Karpas-422 (cell line): ENCODE data around the gene TEX261. TPM values are rescaled to one million over a fixed set of nuclear protein-coding genes. Genes with fewer than 3 reads are reported as not detected.
A peak's percentile ranks its signal among the peaks of the same experiment; 100 is the strongest.

Experiments
- DNase-seq: peaks from one replicate; pipeline ENCODE4 v3.0.0-alpha.2; 2015
- H2AFZ ChIP-seq: fragments of 200-600 bp; sonication (generic); 2 replicates; pipeline ENCODE4 v1.6.1; 2014; ENCODE audit warnings: antibody characterized with exemption, low read length, mixed read lengths
- H3K27ac ChIP-seq: fragments of 200-600 bp; sonication (generic); 2 replicates; pipeline ENCODE4 v1.5.1; 2014; ENCODE audit warnings: mild to moderate bottlenecking, low read length, moderate library complexity
- H3K27me3 ChIP-seq: fragments of 200-600 bp; sonication (generic); 2 replicates; pipeline ENCODE4 v1.6.1; 2014; ENCODE audit warnings: low read length, mixed read lengths
- H3K36me3 ChIP-seq: fragments of 200-600 bp; sonication (generic); 2 replicates; pipeline ENCODE4 v1.6.1; 2014; ENCODE audit warnings: low read length, mixed read lengths; ENCODE audit not compliant: insufficient read depth
- H3K4me1 ChIP-seq: fragments of 200-600 bp; sonication (generic); 2 replicates; pipeline ENCODE4 v1.6.1; 2014; ENCODE audit warnings: mild to moderate bottlenecking, low read length, mixed read lengths
- H3K4me2 ChIP-seq: fragments of 200-600 bp; sonication (generic); 2 replicates; pipeline ENCODE4 v1.6.1; 2014; ENCODE audit warnings: low read length, low read depth, mild to moderate bottlenecking; ENCODE audit not compliant: poor library complexity, severe bottlenecking
- H3K4me3 ChIP-seq: fragments of 200-600 bp; sonication (generic); 2 replicates; pipeline ENCODE4 v1.5.1; 2014; ENCODE audit warnings: mild to moderate bottlenecking, antibody characterized with exemption, low read length, mixed read lengths
- H3K79me2 ChIP-seq: fragments of 200-600 bp; sonication (generic); 2 replicates; pipeline ENCODE4 v1.6.1; 2014; ENCODE audit warnings: mild to moderate bottlenecking, low read length, mixed read lengths
- H3K9ac ChIP-seq: fragments of 200-600 bp; sonication (generic); 2 replicates; pipeline ENCODE4 v1.6.0; 2014; ENCODE audit warnings: low read length
- H3K9me2 ChIP-seq: fragments of 200-600 bp; sonication (generic), shearing (Covaris generic); replicated peaks from 2 replicates; pipeline ENCODE4 v1.6.0; 2014; ENCODE audit warnings: mild to moderate bottlenecking, low read length, moderate library complexity; ENCODE audit not compliant: insufficient read depth
- H3K9me3 ChIP-seq: fragments of 300-700, 200-600 bp; sonication (generic); 2 replicates; pipeline ENCODE4 v1.6.1; 2014; ENCODE audit warnings: low read length, mixed read lengths
- H4K20me1 ChIP-seq: fragments of 200-600 bp; sonication (generic); 2 replicates; pipeline ENCODE4 v1.6.1; 2014; ENCODE audit warnings: mild to moderate bottlenecking, antibody characterized with exemption, low read length, low read depth; ENCODE audit not compliant: insufficient read depth
- total RNA-seq: library from RNA; depleted of rRNA; stranded (reverse); fragments of >200 nt; shearing (Covaris generic); gene quantifications from 2 replicates; pipeline ENCODE4 v1.2.3, GENCODE V29; 2014; ENCODE audit warnings: low replicate concordance

Gene TEX261
- total RNA-seq, 1 experiment from 2014 or later: 69.2 TPM

DNA sequence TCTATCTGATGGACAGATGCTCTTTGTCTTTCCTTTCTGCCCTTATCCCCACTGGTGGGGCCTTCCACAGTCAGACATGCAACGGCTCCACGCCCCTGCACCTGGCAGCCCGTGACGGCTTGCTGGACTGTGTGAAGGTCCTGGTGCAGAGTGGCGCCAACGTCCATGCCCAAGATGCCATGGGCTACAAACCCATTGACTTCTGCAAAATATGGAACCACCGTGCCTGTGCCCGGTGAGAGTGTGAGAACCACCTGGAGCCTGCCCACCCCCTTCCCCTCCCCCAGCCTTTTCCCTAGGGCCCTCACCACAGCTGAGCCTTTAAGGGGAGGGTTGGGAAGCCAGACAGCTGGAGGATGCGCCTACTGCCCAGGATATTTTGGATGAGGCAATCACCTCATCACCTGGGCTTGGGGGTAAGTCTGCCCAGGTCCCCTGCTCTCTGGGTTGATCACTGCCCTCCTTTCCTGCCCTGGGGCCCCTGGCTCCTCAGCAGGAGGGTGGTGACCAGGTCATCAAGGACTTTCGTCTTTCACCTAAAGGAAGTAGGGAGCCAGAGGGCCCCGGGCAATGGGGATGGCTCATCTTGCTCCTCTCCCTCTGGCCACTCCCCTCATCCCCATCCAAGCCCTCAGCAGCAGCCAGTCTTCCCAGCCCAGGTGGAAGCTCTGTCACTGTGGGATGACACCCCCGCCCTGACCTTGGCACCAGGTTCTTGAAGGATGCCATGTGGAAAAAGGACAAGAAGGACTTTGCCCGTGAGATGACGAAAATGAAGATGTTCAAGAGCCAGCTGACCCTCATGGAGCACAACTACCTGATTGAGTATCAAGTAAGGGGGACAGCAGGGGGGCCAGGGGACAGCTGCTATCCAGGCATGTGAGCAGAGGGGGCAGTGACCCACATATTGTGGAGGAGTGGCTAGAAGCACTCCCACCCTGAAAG lies 12.5 kb downstream of the TEX261 start:
- Histone ChIP-seq H2AFZ (no peak overlapping the region), H3K79me2 (no peaks in the 10 kb centered on the region), H3K27ac (no peak overlapping the region), H3K36me3 (peaks cover 16% of the 10 kb centered on the region), H3K4me2 (no peak overlapping the region), H3K27me3 (no peaks in the 10 kb centered on the region), H3K4me1 (peaks cover 17% of the 10 kb centered on the region), H3K9me2 (no peaks in the 10 kb centered on the region), H3K4me3 (no peak overlapping the region), H3K9me3 (no peaks in the 10 kb centered on the region), H4K20me1 (no peaks in the 10 kb centered on the region), H3K9ac (no peak overlapping the region)
- DNase-seq: no peak

DNA sequence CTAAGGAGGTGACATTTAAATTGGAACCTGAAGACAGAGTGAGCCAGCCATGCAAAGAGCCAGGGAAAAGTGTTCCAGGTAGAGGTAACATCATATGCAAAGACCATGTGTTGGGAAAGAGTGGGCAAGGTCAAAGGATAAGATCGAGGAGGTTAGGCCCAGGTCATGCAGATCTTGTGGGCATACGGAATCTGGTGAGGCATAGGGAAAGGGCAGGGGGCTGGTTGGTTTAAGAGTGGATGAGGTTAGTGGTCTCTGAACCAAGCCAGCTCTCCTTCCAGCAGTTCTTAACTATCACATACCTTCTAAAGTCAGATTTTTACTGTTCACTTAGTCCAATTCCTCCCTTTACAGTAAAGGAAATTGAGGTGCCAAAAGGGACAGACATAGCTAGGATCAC lies 13.3 kb downstream of the TEX261 start:
- Histone ChIP-seq H3K9me3 (no peaks in the 10 kb centered on the region), H3K4me2 (no peak overlapping the region), H3K27ac (no peak overlapping the region), H3K27me3 (no peaks in the 10 kb centered on the region), H3K9me2 (no peaks in the 10 kb centered on the region), H2AFZ (no peak overlapping the region), H3K36me3 (peaks cover 11% of the 10 kb centered on the region), H3K79me2 (no peaks in the 10 kb centered on the region), H4K20me1 (no peaks in the 10 kb centered on the region), H3K4me1 (peaks cover 17% of the 10 kb centered on the region), H3K4me3 (no peak overlapping the region), H3K9ac (no peak overlapping the region)
- DNase-seq: no peak

DNA sequence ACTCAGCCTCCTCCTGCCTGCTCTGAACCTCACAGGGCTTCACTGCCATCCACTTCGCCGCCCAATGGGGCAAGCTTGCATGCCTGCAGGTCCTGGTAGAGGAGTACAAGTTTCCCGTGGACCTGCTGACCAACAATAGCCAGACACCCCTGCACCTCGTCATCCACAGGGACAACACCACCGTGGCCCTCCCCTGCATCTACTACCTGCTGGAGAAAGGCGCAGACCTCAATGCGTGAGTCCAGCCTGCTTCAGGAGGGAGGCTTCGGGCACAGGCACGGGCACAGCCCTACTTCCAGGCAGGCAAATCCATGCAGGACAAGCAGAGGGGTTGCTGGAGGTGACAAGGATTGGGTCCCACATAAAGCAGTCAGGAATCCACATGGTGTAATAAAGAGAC lies 15.0 kb downstream of the TEX261 start:
- no peaks in the 10 kb centered on the region for H3K79me2 ChIP-seq
- H3K27me3 ChIP-seq: no peaks in the 10 kb centered on the region
- H3K27ac ChIP-seq: no peak overlapping the region
- no peak overlapping the region for H3K4me3 ChIP-seq
- DNase-seq: no peak
- H4K20me1 ChIP-seq: no peaks in the 10 kb centered on the region
- no peaks in the 10 kb centered on the region for H3K9me2 ChIP-seq
- no peak overlapping the region for H2AFZ ChIP-seq
- H3K4me2 ChIP-seq: no peak overlapping the region
- peaks cover 13% of the 10 kb centered on the region for H3K4me1 ChIP-seq
- no peaks in the 10 kb centered on the region for H3K9me3 ChIP-seq
- no peak overlapping the region for H3K9ac ChIP-seq
- no peaks in the 10 kb centered on the region for H3K36me3 ChIP-seq

DNA sequence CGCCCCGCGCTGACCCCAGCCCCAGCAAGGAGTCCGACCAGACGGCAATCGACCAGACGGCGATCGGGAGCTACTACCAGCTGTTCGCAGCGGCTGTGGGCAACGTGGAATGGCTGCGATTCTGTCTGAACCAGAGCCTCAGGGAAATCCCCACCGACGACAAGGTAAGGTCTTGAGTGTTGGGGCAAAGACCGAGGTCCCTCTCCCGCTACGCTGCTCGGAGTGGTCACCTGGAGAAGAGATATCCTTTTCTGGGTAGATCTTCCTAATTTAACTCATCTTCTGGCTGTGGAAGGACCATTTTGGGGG lies 15.5 kb downstream of the TEX261 start:
- H3K4me1 ChIP-seq: peaks cover 11% of the 10 kb centered on the region
- no peaks in the 10 kb centered on the region for H3K9me2 ChIP-seq
- H3K4me2 ChIP-seq: no peak overlapping the region
- H3K4me3 ChIP-seq: no peak overlapping the region
- no peak overlapping the region for H2AFZ ChIP-seq
- no peaks in the 10 kb centered on the region for H3K27me3 ChIP-seq
- no peaks in the 10 kb centered on the region for H3K9me3 ChIP-seq
- no peaks in the 10 kb centered on the region for H4K20me1 ChIP-seq
- no peaks in the 10 kb centered on the region for H3K79me2 ChIP-seq
- no peak for DNase-seq
- H3K36me3 ChIP-seq: no peaks in the 10 kb centered on the region
- H3K9ac ChIP-seq: no peak overlapping the region
- no peak overlapping the region for H3K27ac ChIP-seq

DNA sequence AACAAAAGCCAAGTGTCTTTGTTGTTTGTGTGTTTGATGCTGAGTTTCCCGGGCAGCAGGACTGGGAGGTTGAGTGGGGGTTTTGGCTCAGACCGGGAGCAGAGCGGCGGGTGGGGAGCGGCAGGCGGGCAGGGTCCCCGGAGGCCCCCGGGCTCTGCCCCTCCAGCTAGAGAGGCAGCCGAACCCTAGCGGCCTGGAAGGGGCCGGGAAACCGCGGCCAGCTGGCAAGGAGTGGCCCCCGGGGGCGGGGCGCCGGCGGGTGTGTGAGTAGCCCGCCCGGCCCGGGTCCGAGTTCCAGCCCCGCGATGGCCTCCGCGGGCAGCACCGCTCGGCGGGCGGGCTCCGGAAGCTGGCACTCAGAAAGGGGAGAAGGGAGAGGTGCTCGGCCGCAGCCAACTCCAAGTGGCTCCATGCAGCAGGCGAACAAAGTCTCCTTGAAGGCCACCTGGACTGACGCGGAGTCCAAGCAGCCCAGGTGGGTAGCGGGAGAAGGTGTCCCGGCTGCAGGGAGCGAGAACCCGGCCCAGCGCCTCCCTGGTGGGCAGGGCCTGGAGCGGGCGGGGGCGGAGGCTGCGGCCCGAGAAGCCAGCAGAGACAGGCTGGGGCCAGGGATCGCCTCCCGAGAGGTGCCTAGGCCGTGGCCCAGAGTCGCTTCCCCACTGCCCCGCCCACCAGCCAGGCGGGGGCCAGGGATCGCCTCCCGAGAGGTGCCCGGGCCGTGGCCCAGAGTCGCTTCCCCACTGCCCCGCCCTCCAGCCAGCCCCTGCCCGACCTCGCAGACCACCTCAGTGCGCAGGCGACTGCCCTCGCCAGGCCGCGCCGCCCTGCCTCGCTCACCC lies 16.1 kb downstream of the TEX261 start, which contains the start of gene ANKRD53:
TSS of gene ANKRD53 (plus strand) at position 290 of the 839 bp plus-strand sequence. CDS start at position 306, 16 bp downstream.
- peaks cover 11% of the 10 kb centered on the region for H3K4me1 ChIP-seq
- peak within 1 kb of the TSS; percentile 66 for H3K4me3 ChIP-seq
- no peaks in the 10 kb centered on the region for H3K9me3 ChIP-seq
- H3K36me3 ChIP-seq: no peaks in the 10 kb centered on the region
- peak within 1 kb of the TSS; percentile 96 for H2AFZ ChIP-seq
- H4K20me1 ChIP-seq: no peaks in the 10 kb centered on the region
- peak within 1 kb of the TSS; percentile 74 for H3K4me2 ChIP-seq
- H3K9ac ChIP-seq: peak within 1 kb of the TSS; percentile 61
- no peaks in the 10 kb centered on the region for H3K9me2 ChIP-seq
- H3K79me2 ChIP-seq: no peaks in the 10 kb centered on the region
- no peaks in the 10 kb centered on the region for H3K27me3 ChIP-seq
- H3K27ac ChIP-seq: no peak within 1 kb of the TSS
- no peak for DNase-seq

DNA sequence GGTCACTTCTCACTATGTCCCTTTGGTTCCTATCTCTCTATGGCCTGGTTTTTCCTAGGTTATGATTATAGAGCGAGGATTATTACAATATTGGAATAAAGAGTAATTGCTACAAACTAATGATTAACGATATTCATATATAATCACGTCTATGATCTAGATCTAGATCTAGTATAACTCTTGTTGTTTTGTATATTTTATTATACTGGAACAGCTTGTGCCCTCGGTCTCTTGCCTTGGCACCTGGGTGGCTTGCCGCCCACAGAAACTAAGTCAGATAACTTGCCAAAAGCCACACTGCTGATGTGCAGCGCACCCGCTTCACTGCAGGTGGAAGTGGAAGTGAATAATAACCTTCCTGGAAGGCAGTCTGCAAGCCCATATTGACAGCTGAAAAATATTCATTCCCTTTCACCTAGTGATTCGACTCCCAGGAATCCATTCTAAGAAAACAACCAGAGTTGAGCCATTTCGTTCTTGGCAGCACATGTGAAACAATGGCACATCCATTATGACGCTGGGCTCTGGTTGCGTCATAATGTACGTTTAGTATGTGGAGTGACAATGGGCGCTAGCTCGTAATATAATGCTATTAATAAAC lies 17.0 kb downstream of the TEX261 start:
- DNase-seq: peak; percentile 63
- Histone ChIP-seq H3K79me2 (no peaks in the 10 kb centered on the region), H3K9me3 (no peaks in the 10 kb centered on the region), H3K4me2 (peak overlapping the region; percentile 74), H2AFZ (peak overlapping the region; percentile 96), H4K20me1 (no peaks in the 10 kb centered on the region), H3K4me1 (peaks cover 11% of the 10 kb centered on the region), H3K4me3 (peak overlapping the region; percentile 66), H3K27ac (no peak overlapping the region), H3K9ac (peak overlapping the region; percentile 61), H3K9me2 (no peaks in the 10 kb centered on the region), H3K27me3 (no peaks in the 10 kb centered on the region), H3K36me3 (no peaks in the 10 kb centered on the region)

DNA sequence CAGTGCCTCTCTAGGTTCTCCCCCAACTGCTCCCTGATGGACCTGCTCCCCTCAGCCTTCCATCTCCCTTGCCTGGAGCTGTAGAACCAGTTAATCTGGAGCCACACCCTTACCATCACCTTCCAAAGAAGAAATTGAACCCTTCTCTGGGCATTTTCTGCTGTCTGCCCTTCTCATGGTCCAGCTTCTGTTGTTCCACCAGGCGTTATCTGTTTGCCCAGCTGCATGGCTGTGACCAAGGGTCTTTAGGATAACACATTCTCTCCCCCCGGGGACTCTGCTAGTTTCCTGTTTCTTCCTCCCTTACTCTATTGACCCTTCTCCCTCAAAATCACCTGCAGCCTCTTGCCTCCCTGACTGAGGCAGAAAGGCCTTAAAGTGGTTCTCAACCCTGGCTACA lies 19.4 kb downstream of the TEX261 start:
- no peak for DNase-seq
- Histone ChIP-seq H3K9me3 (no peaks in the 10 kb centered on the region), H3K9me2 (no peaks in the 10 kb centered on the region), H3K9ac (no peak overlapping the region), H4K20me1 (no peaks in the 10 kb centered on the region), H2AFZ (no peak overlapping the region), H3K4me1 (peaks cover 11% of the 10 kb centered on the region), H3K79me2 (no peaks in the 10 kb centered on the region), H3K27me3 (no peaks in the 10 kb centered on the region), H3K36me3 (no peaks in the 10 kb centered on the region), H3K27ac (no peak overlapping the region), H3K4me2 (no peak overlapping the region), H3K4me3 (no peak overlapping the region)

DNA sequence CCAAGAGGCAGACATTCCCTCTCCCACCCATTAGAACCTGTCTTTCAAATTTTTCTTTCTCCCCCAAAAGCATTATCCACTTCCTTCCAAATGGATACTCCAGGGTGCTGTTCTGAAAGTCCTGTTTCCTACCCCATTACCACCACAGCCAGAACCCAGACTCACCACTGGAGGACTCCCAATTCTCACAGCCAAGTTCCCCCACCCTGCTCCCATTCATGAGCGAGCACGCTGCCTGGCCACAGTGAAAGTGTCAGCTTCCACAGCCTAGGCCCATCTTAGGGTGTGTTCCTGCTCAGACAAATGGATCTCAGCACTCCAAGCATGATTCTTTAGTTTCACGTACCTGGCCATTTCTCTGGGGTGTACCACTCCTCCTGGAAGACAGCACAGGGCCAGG lies 20.1 kb downstream of the TEX261 start:
- Histone ChIP-seq H3K9me2 (no peaks in the 10 kb centered on the region), H3K4me1 (peaks cover 11% of the 10 kb centered on the region), H2AFZ (no peak overlapping the region), H3K36me3 (no peaks in the 10 kb centered on the region), H3K27ac (no peak overlapping the region), H3K4me3 (no peak overlapping the region), H3K4me2 (no peak overlapping the region), H3K9me3 (no peaks in the 10 kb centered on the region), H3K27me3 (no peaks in the 10 kb centered on the region), H4K20me1 (no peaks in the 10 kb centered on the region), H3K79me2 (no peaks in the 10 kb centered on the region), H3K9ac (no peak overlapping the region)
- no peak for DNase-seq
